Measurements from ENCODE around the gene RAB40A.

The RAB40A gene

DNA sequence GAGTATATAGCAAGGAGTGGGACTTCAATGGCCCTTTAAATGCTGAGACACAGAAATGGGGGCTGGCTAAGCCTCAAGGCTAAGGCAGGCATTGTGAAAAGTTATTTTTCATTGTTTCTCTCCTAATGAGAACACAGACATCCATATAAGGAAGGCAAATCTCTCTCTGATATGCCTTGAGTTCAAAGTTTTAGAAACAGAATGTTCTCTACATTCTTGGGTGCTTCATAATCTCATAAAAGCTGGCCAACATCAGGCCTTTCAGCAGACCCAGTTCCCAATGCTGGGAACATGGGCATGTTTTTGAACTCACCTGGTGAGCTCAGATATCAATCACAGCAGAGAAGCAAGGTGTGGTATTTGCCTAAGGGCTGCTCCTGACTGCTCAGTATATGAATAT, 19.4 kb upstream of the RAB40A start:
- TF ChIP-seq, protein P1, sequence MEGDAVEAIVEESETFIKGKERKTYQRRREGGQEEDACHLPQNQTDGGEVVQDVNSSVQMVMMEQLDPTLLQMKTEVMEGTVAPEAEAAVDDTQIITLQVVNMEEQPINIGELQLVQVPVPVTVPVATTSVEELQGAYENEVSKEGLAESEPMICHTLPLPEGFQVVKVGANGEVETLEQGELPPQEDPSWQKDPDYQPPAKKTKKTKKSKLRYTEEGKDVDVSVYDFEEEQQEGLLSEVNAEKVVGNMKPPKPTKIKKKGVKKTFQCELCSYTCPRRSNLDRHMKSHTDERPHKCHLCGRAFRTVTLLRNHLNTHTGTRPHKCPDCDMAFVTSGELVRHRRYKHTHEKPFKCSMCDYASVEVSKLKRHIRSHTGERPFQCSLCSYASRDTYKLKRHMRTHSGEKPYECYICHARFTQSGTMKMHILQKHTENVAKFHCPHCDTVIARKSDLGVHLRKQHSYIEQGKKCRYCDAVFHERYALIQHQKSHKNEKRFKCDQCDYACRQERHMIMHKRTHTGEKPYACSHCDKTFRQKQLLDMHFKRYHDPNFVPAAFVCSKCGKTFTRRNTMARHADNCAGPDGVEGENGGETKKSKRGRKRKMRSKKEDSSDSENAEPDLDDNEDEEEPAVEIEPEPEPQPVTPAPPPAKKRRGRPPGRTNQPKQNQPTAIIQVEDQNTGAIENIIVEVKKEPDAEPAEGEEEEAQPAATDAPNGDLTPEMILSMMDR (conservative IDR thresholded peaks at IDR 0.05; ENCODE audit: control insufficient read depth, insufficient read depth, low read depth, low read length), result no peak
- no peak for DNase-seq (ENCODE audit: low read depth)
- no peak overlapping the region for H3K4me3 ChIP-seq (ENCODE audit: control insufficient read depth, low read depth, low read length)

DNA sequence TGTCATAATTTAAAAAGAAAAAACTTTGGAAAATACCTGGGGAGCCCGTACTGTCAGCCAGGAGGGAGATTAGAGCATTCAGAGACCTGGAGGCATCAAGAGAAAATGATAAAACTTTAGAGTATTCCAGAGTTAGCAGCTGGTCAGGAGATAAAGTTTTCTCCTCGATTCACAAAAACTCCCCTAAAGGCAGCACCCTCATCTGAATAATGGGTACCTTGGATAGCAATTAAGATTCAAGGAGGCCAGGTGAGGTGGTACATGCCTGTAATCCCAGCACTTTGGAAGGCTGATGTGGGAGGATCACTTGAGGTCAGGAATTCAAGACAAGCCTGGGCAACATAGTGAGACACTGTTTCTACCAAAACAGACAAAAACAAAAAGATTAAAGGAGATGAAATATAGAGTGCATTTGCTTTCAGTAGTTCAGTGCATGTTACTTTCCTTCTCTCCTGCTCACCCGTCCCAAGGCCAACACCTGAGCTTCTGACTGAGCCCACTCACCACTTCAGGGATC, 18.6 kb upstream of the RAB40A start:
- no peak for DNase-seq (ENCODE audit: low read depth)
- H3K4me3 ChIP-seq (ENCODE audit: control insufficient read depth, low read depth, low read length), result no peak overlapping the region
- TF ChIP-seq, protein P1 (conservative IDR thresholded peaks at IDR 0.05; ENCODE audit: control insufficient read depth, insufficient read depth, low read depth, low read length), result no peak

DNA sequence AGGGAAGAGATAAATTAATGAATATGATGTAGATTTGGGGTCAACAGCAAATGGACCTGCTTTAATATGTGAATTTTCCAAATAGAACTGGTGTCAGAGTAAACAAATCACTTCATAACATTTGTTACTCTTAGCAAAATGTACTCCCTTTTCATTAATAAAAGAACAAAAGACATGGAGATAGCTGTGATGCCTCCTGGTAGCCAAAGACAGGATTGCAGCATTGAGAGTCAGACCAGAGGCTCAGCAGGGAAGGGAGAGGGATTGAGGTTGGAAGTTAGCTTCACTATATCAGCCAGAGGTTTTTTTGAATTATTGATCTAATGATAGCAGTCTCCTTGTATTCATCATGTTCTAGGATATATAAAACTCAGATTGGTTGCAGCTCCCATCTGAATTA, 17.4 kb upstream of the RAB40A start:
- TF ChIP-seq, protein P1 (conservative IDR thresholded peaks at IDR 0.05; ENCODE audit: control insufficient read depth, insufficient read depth, low read depth, low read length), result no peak
- DNase-seq (ENCODE audit: low read depth), result no peak
- no peak overlapping the region for H3K4me3 ChIP-seq (ENCODE audit: control insufficient read depth, low read depth, low read length)

- TF ChIP-seq, protein P1 (conservative IDR thresholded peaks at IDR 0.05; ENCODE audit: control insufficient read depth, insufficient read depth, low read depth, low read length), result no peak
- DNase-seq (ENCODE audit: low read depth), result no peak
- H3K4me3 ChIP-seq (ENCODE audit: control insufficient read depth, low read depth, low read length), result no peak overlapping the region
These were observed 16.8 kb upstream of the RAB40A start for GRCh38 chrX:103536071-103536470.

DNA sequence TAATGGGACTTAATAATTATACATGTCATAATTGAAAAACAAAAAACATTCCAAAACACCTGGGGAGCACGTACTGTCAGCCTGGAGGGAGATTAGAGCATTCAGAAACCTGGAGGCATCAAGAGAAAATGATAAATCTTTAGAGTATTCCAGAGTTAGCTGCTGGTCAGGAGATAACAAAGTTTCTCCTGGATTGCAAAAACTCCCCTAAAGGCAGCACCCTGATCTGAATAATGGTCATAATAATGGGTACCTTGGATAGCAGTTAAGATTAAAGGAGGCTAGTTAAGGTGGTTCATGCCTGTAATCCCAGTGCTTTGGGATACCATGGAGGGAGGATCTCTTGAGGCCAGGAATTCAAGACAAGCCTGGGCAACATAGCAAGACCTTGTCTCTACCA, 15.9 kb upstream of the RAB40A start:
- no peak overlapping the region for H3K4me3 ChIP-seq (ENCODE audit: control insufficient read depth, low read depth, low read length)
- TF ChIP-seq, protein P1 (conservative IDR thresholded peaks at IDR 0.05; ENCODE audit: control insufficient read depth, insufficient read depth, low read depth, low read length), result no peak
- DNase-seq (ENCODE audit: low read depth), result no peak

DNA sequence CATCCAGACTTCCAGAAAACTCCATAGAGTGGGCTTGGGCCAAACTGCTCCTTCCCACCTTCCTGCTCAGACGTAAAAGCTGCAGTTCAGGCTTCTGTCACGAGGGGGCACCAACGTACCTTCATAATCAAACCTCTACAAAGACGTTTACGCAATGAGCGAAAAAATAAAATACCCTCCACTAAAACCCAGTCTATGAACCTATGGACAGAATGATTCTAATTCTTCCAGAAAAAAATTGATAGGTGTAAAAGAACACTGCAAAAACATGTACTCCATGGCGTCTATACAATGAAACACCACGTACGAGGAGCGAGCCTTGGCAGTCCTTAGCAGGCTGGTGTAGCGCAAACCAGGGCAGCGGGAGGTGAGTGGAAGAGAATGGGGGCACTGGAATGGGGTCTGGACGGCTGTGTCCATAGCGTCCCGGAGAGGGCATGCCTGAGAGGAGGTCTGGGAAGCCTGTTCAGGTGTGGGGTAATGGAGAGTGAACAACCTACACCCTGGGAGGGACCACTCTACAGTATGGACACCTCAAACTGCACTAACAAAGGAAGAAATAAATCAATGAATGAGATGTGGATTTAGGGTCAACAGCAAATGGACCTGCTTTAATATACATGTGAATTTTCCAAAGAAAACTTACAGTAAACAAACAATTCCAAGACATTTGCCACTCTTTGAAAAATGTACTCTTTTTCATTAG, 14.4 kb upstream of the RAB40A start:
- peak overlapping the region; percentile 6 for H3K4me3 ChIP-seq (ENCODE audit: control insufficient read depth, low read depth, low read length)
- TF ChIP-seq, protein P1 (conservative IDR thresholded peaks at IDR 0.05; ENCODE audit: control insufficient read depth, insufficient read depth, low read depth, low read length), result peak; percentile 83
- DNase-seq (ENCODE audit: low read depth), result peak; percentile 76
